Aorta (tissue), 5 donors: ENCODE data around the gene PATE3. TPM values are rescaled to one million over a fixed set of nuclear protein-coding genes. Genes with fewer than 3 reads are reported as not detected.

ENCODE experiments used
- ATAC-seq: fragments of 200-7000 bp; cut with Tn5 transposase; one replicate; pipeline ENCODE4 v1.9.1; 2022; ENCODE audit warnings: moderate library complexity; ENCODE audit not compliant: low FRiP score
- DNase-seq, 2 donors: peaks; one replicate each; pipeline ENCODE4 v3.0.0-alpha.2; 2020
- H3K27ac ChIP-seq, 2 donors: one replicate each; pipeline ENCODE4 v1.5.1; 2013; ENCODE audit warnings: low read length in 2 of 2, mild to moderate bottlenecking in 2 of 2, moderate library complexity in 2 of 2, control low read depth in 1 of 2, inconsistent platforms in 1 of 2, low read depth in 1 of 2
- H3K27me3 ChIP-seq, 2 donors: one replicate each; pipeline ENCODE4 v1.6.1; 2013; ENCODE audit warnings: control low read depth in 1 of 2, low read length in 1 of 2, mild to moderate bottlenecking in 1 of 2, moderate library complexity in 1 of 2; ENCODE audit not compliant: insufficient read depth in 2 of 2, control insufficient read depth in 1 of 2
- H3K36me3 ChIP-seq, 2 donors: one replicate each; pipeline ENCODE4 v1.6.1; 2013; ENCODE audit warnings: control low read depth in 1 of 2, low read length in 1 of 2, mild to moderate bottlenecking in 1 of 2; ENCODE audit not compliant: insufficient read depth in 2 of 2, control insufficient read depth in 1 of 2
- H3K4me1 ChIP-seq, 2 donors: one replicate each; pipeline ENCODE4 v1.6.1; 2013; ENCODE audit warnings: low read length in 2 of 2, control low read depth in 1 of 2, mild to moderate bottlenecking in 1 of 2, moderate library complexity in 1 of 2; ENCODE audit not compliant: insufficient read depth in 2 of 2, control insufficient read depth in 1 of 2
- H3K4me3 ChIP-seq, 2 donors: one replicate each; pipeline ENCODE4 v1.5.1; 2013; ENCODE audit warnings: low read length in 2 of 2, control low read depth in 1 of 2, mild to moderate bottlenecking in 1 of 2
- H3K9me3 ChIP-seq: one replicate; pipeline ENCODE4 v1.6.1; 2013; ENCODE audit warnings: mild to moderate bottlenecking, low read length; ENCODE audit not compliant: control insufficient read depth
- WGBS, 2 donors: extraction: QIAGEN DNeasy Blood & Tissue Kit; methylation state at CpG; one replicate each; pipeline ENCODE4 v1.1.7; 2013; 5-methylcytosine and 5-hydroxymethylcytosine counted together
- intact Hi-C, 2 donors: fragments of 100-400 bp; cut with DNase I; formaldehyde crosslinking; loops; one replicate each; pipeline versions ENCODE4 v1.14.2 to v1.15.0; 2022
- polyA plus RNA-seq, 2 donors: library from polyadenylated mRNA; stranded (reverse); fragments of 200-250 nt; gene quantifications; one replicate each; pipeline ENCODE4 v1.2.3, GENCODE V29; 2013
- total RNA-seq, 2 donors: library from RNA; stranded (reverse); fragmentation: NEBNext Ultra II Directional; extraction: Animal tissue kit (Norgen Biotek cat#: 25700); gene quantifications; one replicate each; pipeline ENCODE4 v1.2.1, GENCODE V29; 2021
- donor health status: healthy with polysubstance abuse.
- donor health status: Bipolar disorder and iron deficiency.
- donor health status: DM: no; HTN: no; CAD: no.
- donor health status: DM: no; HTN: no; CAD: no.
- donor health status: DM: yes; HTN: yes; CAD: no.

The PATE3 gene
- total and polyA plus RNA-seq, 4 donors, result not detected

DNA sequence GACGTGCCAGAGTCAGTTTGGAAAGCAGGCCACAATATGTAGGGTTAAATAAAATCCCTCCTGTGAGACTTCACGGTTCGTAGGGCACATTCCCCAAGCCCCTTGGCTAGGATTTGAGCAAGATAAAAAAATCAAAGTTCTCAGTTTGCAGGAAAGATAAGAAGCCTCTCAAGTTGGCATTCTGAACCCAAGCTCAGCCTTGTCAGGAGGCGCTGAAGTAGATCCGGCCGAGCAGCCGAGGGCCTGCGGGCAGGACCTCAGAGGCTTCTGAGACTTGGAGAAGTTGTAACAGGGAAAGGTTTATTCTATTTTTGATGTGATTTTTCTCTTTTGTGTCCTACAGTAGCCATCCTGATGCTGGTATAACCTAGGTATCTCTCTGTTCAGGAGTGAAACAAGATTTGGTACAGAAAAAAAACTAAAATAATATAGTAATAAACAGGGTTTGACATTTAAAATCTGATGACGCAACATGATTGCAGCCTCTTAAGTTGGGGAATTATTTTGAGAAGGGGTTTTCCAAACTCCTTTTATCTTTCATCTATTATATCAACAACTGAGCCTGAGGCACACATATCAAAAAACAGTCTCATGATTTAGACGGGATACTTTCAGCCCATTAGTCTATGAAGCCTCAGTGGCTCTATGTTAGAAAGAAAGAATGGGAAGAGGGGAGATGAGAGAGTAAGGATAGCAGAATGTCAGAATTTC lies 19.4 kb upstream of the PATE3 start:
- Histone ChIP-seq H3K36me3 (no peaks in the 10 kb centered on the region), H3K9me3 (no peaks in the 10 kb centered on the region), H3K27ac (no peak overlapping the region), H3K4me1 (no peaks in the 10 kb centered on the region), H3K27me3 (no peaks in the 10 kb centered on the region), H3K4me3 (no peak overlapping the region)
- ATAC-seq, result no peak
- DNase-seq, result no peak
- intact Hi-C loops, result no loop called here
- WGBS, 2 donors, result 31 to 44% methylated on average over 10 of the region's 10 CpGs

DNA sequence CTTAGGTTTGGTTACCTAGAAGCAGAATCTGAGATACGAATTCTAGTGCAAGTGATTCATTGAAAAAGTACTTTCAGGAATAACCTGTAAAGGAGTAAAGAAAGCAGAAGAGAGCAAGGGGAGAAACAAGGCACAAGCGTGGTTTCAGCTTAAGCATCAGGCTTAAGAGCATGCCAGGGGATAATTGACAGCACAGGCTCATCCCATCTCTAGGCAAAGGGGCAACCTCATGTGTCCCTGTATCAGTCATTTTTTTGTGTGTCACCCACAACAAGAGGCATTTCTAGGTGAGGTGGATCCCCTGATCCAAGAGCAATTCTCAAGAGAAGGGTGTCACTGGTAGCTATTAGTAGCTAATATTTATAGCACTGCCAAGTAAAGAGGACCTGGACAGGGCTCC lies 17.3 kb upstream of the PATE3 start:
- no peaks in the 10 kb centered on the region for H3K4me1 ChIP-seq
- 91 to 94% methylated on average over 2 of the region's 2 CpGs for WGBS, 2 donors

DNA sequence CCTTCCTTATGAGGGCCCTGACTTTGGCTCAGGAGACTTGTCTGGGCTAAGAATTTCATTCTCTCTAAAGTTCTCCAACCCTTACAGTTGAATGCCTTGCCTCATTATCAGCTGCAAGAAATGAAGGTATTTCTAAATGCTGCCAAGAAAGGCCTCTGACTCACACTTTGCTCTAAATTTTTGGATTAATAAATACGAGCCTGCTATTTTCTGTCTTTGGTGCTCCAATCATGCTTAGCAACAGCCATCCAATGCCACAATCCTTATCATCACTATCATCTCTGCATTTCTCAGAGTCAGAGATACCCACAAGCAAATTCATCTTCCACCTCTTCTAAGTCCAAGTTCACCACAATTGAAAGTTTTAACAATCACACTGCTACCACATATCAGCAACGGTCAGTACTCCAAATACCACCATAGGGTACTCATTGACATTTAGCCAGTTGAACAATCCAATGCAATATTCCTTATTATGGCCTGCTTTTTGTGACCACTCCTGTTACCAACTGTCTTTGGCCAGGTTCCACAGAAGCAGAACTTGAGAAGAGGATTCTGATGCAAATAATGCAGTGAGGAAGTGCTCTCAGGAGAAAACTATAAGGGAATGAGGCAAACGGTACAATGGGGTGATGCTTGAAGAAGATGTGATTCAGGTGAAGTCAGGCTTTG lies 15.0 kb upstream of the PATE3 start:
- DNase-seq, result no peak
- Histone ChIP-seq H3K27me3 (no peaks in the 10 kb centered on the region), H3K36me3 (no peaks in the 10 kb centered on the region), H3K4me3 (no peak overlapping the region), H3K9me3 (no peaks in the 10 kb centered on the region), H3K4me1 (no peaks in the 10 kb centered on the region), H3K27ac (no peak overlapping the region)
- intact Hi-C loops, result no loop called here
- 16 to 21% methylated on average over 3 of the region's 3 CpGs for WGBS, 2 donors
- no peak for ATAC-seq

More for the DNA sequence above, 17.3 kb upstream of the PATE3 start:
- intact Hi-C loops, result no loop called here
- H3K27me3 ChIP-seq, result no peaks in the 10 kb centered on the region
- no peaks in the 10 kb centered on the region for H3K9me3 ChIP-seq
- DNase-seq (no peak), ATAC-seq (no peak)
- no peaks in the 10 kb centered on the region for H3K36me3 ChIP-seq
- no peak overlapping the region for H3K4me3 ChIP-seq
- no peak overlapping the region for H3K27ac ChIP-seq

DNA sequence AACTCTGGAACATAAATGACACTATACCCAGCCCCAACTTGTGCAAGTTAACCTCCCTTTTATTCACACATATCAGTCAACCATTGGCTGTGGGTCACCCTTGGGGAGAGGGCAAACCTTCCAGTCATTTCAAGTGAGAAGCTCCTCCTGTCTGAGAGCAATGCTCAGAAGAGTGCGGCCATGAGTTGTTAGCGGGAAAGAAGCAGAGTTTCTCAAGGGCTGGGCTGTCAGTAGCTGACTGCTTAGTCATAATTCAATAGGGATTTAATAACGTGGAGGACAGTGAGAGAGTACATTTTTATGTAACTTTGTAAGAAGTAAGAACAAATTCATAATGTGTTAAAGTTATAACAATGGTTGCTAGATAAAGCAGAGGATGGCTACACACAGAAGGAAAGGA lies 14.4 kb upstream of the PATE3 start:
- Histone ChIP-seq H3K36me3 (no peaks in the 10 kb centered on the region), H3K27me3 (no peaks in the 10 kb centered on the region), H3K4me1 (no peaks in the 10 kb centered on the region), H3K27ac (no peak overlapping the region), H3K4me3 (no peak overlapping the region), H3K9me3 (no peaks in the 10 kb centered on the region)
- WGBS, 2 donors, result 52 to 53% methylated on average over 3 of the region's 3 CpGs
- DNase-seq, result no peak
- intact Hi-C loops, result no loop called here
- no peak for ATAC-seq

DNA sequence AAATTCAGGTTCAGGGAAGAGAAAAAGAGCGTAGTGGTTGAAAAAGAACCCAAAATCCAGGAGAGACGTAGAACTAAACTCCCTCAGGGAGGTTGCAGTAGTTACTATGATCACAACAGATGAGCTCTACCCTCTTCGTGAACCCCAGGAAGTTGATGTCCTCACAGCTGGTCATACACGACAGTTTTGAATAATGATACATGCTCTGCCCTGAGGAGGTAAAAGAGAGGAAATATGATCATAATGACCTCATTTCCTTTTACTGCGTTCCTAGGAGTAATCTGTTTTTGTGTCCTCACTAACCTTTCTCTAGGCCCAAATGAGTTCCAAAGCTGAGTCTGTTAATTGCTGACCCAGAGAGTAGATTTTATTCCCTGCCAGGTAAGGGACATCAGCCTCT lies 10.6 kb upstream of the PATE3 start:
- H3K36me3 ChIP-seq, result no peaks in the 10 kb centered on the region
- intact Hi-C loops, result no loop called here
- ATAC-seq, result no peak
- no peaks in the 10 kb centered on the region for H3K27me3 ChIP-seq
- no peaks in the 10 kb centered on the region for H3K9me3 ChIP-seq
- H3K27ac ChIP-seq, result no peak overlapping the region
- no peaks in the 10 kb centered on the region for H3K4me1 ChIP-seq
- no peak for DNase-seq
- no peak overlapping the region for H3K4me3 ChIP-seq
- WGBS, 2 donors, result 49 to 64% methylated on average over 5 of the region's 5 CpGs

DNA sequence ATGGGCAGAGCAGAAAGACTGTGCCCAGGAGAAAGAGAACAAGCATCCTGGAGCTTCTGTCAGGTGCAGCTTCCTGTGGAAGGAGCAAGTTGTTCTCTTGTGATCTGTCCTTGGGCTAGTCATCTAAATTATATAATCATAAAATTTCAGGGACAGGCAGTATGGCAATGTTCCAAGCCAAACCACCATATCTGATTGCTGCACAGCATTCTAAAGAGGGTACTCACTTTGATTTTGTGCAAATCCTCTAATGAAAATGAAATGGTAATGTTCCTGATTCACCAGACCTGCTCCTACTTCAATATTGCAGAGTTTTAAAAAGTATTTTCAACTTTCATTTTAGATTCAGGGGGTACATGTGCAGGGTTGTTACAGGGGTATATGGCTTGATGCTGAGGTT lies 9.2 kb upstream of the PATE3 start, which contains the start of gene PATE2:
TSS of gene PATE2 (minus strand) at position 101 of the 400 bp plus-strand sequence. CDS start at position 46, 55 bp downstream.
- intact Hi-C loops, result no loop called here
- no peak within 1 kb of the TSS for H3K27ac ChIP-seq
- no peak within 1 kb of the TSS for H3K4me3 ChIP-seq
- DNase-seq (no peak), ATAC-seq (peak; percentile 33)
- no peaks in the 10 kb centered on the region for H3K9me3 ChIP-seq
- no peaks in the 10 kb centered on the region for H3K4me1 ChIP-seq
- no peaks in the 10 kb centered on the region for H3K27me3 ChIP-seq
- H3K36me3 ChIP-seq, result no peaks in the 10 kb centered on the region

DNA sequence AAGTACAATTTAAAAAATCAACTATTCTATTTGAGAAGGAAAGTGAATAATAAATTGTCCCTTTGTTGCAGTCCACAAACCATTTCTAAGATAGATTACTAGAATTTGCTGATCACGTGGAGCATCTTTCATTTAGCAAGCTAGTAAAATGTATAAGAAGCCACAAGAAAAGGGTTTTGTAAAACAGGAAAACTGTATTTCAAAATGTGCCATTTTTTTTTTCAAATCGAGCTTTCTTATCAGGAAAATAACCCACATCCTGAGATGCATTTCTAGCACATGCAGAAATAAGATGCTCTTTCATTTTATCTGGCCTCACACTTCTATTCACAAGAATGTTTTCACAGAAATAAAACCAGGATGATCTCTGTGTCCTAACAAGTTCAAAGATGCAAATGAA lies 3.2 kb upstream of the PATE3 start:
- Histone ChIP-seq H3K9me3 (peaks cover 2% of the 10 kb centered on the region), H3K4me1 (no peaks in the 10 kb centered on the region), H3K27ac (no peak overlapping the region), H3K36me3 (no peaks in the 10 kb centered on the region), H3K4me3 (no peak overlapping the region), H3K27me3 (no peaks in the 10 kb centered on the region)
- WGBS, 2 donors, result 54 to 56% methylated on average over 2 of the region's 2 CpGs
- ATAC-seq (no peak), DNase-seq (no peak)
- intact Hi-C loops, result no loop called here

DNA sequence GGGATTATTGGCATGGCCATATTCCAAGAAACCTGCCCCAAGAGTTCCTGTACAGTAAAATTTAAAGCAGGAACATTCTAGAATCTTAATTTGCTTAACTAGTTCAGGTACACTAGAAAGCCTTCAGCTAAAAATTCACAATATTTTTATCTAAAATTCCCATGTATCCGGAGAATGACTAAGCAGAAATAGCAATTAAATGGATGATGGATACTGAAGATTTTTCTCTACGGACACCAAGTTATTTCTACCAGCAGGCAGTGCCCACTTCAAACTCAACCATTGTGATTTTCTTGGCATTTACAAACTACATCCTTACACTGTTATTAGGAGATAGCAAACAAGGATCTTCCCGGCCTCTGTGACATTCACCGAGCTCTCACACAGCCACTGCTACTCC lies 2.9 kb downstream of the PATE3 start:
- 91% methylated on average over 4 of the region's 4 CpGs for WGBS, 2 donors
- no peak for ATAC-seq
- Histone ChIP-seq H3K27ac (no peak overlapping the region), H3K9me3 (peaks cover 5% of the 10 kb centered on the region), H3K36me3 (no peaks in the 10 kb centered on the region), H3K4me1 (no peaks in the 10 kb centered on the region), H3K27me3 (no peaks in the 10 kb centered on the region), H3K4me3 (no peak overlapping the region)
- intact Hi-C loops, result no loop called here
- DNase-seq, result no peak

DNA sequence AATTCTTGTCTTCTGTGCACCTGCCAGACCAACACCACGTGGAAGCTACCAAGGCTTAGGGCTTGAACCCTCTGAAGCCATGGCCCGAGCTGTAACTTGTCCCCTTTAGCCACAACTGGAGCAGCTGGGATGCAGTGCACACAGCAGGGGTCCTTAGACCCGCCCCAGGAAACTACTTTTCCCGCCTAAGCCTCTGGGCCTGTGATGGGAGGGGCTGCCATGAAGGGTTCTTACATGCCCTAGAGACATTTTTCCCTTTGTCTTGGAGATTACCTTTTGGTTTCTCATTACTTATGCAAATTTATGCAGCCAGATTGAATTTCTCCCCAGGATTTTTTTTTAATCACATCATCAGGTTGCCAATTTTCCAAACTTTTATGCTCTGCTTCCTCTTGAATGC lies 9.7 kb downstream of the PATE3 start:
- no peak overlapping the region for H3K27ac ChIP-seq
- ATAC-seq, result no peak
- 39 to 53% methylated on average over 4 of the region's 4 CpGs for WGBS, 2 donors

More for the DNA sequence above, 9.7 kb downstream of the PATE3 start:
- intact Hi-C loops, result no loop called here
- DNase-seq, result no peak
- no peaks in the 10 kb centered on the region for H3K27me3 ChIP-seq
- H3K4me3 ChIP-seq, result no peak overlapping the region
- no peaks in the 10 kb centered on the region for H3K36me3 ChIP-seq
- H3K9me3 ChIP-seq, result peaks cover 8% of the 10 kb centered on the region
- no peaks in the 10 kb centered on the region for H3K4me1 ChIP-seq
